GM18498 (cell line): ENCODE data around the gene PAPOLA.
"Not testable (repeated sequence)": the region's sequence is repeated elsewhere in the genome, so short reads cannot be mapped to it uniquely, and the experiment has no call there.

ENCODE experiments used
- ATAC-seq: cut with Tn5 transposase; IDR thresholded peaks from one replicate; pipeline ENCODE4 v1.9.1; 2021; ENCODE audit warnings: mild to moderate bottlenecking, moderate library complexity; ENCODE audit not compliant: unreplicated experiment

The PAPOLA gene

DNA sequence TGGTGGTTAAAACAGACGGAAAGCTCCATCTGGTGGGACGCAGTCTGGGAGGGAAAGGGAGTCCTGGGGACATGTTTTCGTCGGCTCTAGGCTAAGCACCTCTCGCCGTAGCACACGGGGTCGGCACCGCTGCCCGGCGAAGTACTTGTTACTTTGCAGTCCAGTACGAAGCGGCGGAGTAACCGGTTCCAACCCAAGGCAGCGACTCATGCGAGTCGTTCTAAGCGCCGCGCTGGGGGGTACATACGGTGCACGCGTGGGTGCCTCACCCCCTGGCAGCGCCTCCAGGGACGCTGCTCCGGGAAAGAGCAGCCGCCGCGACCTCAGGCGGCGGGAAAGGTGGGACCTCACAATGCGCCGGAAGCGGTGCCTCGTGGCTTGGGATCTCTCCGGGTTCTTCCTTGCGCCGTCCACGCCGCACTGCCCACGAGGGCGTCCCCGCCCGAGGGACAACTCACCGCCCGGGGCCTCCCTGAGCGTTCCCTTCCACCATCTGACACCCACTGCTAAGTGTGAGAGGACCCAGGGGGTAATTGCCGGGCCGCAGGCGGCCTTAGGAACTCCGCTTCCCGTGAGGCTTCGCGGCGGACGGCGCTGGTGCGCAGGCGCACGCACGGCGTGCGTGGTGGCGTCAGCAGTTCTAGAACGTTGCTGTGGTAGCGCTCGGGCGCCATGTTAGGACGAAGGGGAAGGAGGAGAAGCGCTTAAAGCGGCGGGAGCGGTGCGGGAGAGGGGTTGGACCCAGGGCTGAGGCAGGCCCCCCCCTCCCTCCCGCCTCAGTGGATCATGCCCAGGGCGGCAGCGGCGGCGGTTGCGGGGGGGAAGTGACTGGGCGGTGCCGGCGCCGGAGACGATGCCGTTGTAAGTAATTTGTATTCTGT lies at the start of gene PAPOLA:
Gene PAPOLA, plus strand, starts transcription at position 643 of the 881 bp plus-strand sequence. Its CDS starts 211 bp downstream, at position 854.
- ATAC-seq, result peak; percentile 85

GRCh38 chr14:96452684-96453083 lies 49.5 kb upstream of the PAPOLA start:
- ATAC-seq, result no peak

GRCh38 chr14:96455588-96455987 lies 46.6 kb upstream of the PAPOLA start:
- no peak for ATAC-seq

DNA sequence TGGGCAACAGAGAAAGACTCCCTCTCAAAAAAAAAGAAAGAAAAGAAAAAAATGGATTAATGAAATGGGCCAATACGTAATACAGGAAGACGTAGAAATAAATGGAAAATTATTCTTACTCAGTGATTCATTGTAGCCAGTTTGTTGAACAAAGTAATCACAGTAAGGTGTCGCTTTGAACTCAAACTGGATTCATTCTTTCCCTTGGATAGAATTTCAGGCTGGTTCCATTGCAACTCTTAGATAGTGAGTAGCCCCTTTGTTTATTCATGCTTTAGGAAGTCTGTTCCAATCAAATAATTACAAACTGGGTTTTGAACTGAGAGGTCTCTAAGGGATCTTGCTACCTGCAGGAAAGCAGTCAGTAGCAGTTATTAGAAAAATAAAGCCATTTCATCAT lies 42.3 kb upstream of the PAPOLA start:
- no peak for ATAC-seq

GRCh38 chr14:96461950-96462798 lies 40.0 kb upstream of the PAPOLA start:
- no peak for ATAC-seq

DNA sequence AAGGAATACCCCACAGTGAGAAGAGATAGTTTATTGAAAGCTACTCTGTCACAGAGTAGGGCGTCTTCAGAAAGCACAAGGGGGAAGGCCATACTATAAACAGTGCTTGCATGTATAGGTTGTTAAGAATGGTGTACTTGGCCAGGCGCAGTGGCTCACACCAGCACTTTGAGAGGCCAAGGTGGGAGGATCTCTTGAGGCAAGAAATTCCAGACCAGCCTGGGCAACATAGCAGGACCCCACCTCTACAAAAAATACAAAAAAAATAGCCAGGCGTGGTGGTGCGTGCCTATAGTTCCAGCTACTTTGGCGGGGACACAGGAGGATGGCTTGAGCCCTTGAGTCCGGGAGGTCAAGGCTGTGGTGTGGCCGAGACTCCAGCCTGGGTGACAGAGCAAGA lies 38.0 kb upstream of the PAPOLA start:
- ATAC-seq, result no peak

DNA sequence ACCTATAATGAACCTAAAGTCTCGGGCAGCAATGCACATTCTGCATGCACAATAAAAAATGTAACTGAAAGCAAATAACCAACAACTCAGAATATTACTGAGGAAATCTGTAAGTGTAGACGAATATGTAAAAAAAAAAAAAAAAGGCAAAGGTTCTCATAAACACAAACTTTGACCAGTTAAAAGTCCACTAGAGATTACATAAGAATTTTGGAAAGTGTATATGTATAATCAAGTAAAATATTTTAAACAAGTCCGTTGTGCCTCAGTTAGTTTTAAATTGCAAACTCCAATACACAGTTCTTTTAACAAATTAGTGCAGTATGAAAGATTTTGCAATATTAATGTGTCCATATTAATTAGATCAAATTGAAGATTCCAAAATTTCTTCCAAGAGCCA lies 35.3 kb upstream of the PAPOLA start:
- ATAC-seq, result no peak

GRCh38 chr14:96470331-96470730 lies 31.9 kb upstream of the PAPOLA start:
- ATAC-seq, result no peak

DNA sequence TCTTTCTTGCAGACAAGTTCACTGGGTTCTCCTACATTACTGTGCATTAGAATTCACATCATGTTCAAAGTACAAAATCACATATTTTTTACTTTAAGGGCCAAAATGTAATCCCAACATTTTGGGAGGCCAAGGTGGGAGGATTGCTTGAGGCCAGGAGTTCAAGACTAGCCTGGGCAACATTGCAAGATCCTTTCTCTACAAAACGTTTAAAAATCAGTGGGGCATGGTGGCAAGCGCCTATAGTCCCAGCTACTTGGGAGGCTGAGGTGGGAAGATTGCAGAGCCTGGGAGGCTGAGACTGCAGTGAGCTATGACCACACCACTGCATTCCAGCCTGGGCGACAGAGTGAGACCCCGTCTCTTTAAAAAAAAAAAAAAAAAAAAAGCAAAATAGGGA lies 31.2 kb upstream of the PAPOLA start:
- not testable (repeated sequence) for ATAC-seq

DNA sequence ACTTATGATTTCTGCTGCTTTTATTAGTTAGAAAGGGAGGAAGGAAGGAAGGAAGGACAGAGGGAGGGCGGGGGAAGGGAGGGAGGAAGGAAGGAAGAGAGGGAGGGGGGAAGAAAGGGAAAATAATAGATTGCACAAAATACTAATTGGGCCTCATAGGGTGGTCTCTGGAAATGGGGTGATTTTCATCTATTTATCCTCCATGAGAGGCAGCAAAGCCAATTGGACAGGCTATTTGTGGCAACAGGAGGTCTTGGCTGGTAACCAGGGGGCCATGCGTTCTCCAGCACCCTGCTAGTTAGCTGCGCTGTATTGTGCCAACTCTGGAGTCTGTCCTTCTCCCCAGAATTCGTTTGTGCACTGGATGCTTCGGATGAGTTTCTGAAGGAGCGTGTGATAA lies 24.1 kb upstream of the PAPOLA start:
- no peak for ATAC-seq

DNA sequence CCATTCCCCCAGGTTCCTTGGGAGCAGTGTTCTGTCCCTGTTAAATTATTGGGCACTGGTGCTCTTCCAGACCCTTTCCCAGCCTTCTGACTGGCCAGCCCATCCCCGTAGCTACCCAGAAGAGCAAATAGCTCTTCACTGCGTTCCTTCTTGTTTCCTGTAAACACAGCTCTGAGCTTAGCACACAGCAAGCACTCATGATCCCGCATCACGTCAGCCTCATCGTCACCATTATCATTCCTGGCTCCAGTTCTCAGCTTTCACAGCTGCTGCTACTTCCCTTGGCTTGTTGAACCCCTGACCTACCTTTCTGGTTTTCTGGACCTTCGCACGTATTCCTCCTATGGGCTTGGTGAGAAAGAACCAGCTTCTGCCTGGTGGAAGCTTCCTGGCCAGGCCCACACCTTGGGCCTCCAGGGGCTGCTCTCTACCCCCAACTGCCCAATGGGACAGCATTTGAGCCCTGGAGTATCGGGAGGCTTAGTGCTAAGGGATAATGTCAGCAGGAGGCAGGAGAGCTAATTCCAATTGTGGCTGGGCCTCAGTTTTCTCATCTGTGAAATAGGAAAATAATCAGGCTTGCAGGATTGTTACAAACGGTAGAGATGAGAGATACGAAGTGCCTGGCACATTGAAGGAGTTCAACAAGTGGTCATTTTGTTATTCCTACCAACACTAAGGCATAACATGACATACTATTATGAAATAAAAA lies 22.6 kb upstream of the PAPOLA start:
- no peak for ATAC-seq

DNA sequence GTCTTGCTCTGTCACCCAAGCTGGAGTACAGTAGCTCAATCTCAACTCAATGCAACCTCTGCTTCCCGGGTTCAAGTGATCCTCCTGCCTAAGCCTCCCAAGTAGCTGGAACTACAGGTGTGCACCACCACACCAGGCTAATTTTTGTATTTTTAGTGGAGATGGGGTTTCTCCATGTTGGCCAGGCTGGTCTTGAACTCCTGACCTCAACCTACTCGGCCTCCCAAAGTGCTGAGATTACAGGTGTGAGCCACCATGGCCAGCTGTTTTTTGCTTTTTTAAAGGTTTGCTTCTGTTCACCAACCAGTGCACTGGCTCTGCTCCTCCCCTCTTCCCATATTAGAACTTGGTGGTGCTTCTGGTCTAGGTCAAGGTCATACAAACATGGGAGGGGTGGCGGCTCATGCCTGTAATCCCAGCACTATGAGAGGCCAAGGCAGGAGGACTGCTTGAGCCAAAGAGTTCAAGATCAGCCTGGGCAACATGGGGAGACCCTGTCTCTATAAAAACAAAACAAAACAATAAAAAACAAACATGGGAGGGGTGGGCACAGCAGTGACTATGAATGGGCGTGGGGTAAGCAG lies 20.4 kb upstream of the PAPOLA start:
- ATAC-seq, result no peak

DNA sequence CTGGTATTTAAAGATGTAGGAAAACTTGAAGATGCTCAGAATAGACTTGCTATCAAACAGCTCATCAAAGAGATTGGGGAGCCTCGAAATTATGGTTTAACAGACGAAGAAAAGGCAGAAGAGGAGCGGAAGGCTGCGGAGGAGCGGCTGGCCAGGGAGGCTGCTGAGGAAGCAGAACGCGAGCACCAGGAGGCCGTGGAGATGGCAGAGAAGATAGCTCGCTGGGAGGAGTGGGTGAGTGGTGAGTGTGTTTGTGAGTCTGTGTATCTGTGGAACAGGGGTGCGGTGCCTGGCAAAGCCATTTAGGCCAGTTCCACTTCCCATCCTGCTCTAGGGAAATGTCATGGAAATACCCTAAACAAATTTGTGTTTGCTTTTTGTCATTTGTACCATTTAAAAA lies 19.2 kb upstream of the PAPOLA start:
- ATAC-seq, result no peak

- no peak for ATAC-seq
Measured at GRCh38 chr14:96484399-96484798, 17.8 kb upstream of the PAPOLA start.

DNA sequence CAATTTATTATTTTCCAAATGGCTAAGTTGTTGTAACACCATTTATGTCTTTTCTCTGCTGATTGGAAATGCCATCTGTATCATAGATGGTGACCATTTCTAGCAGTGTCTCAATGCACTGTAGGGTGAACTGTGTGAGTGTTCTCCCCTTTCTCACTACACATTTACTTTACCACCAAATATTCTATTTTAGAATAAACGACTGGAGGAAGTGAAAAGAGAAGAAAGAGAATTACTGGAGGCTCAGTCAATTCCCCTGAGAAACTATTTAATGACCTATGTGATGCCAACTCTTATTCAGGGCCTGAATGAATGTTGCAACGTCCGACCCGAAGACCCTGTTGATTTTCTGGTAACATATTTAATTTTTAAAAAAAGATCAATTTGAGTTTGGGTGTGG lies 15.5 kb upstream of the PAPOLA start:
- ATAC-seq, result peak; percentile 83

DNA sequence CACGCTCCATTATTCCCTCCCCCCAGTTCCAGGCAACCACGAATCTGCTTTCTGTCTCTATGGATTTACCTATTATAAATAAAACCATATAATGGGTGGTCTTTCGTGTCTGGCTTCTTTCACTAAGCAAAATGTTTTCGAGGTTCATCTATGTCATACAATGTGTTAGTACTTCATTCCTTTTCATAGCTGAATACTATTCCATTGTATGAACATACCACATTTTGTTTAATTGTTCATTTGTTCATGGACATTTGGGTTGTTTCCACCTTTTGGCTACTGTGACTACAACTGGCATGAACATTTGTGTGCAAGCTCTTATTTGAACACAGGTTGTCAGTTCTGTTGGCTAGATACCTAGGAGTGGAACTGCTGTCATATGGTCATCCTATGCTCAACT lies 12.9 kb upstream of the PAPOLA start:
- no peak for ATAC-seq

- no peak for ATAC-seq
Measured at GRCh38 chr14:96493178-96493577, 9.0 kb upstream of the PAPOLA start.

DNA sequence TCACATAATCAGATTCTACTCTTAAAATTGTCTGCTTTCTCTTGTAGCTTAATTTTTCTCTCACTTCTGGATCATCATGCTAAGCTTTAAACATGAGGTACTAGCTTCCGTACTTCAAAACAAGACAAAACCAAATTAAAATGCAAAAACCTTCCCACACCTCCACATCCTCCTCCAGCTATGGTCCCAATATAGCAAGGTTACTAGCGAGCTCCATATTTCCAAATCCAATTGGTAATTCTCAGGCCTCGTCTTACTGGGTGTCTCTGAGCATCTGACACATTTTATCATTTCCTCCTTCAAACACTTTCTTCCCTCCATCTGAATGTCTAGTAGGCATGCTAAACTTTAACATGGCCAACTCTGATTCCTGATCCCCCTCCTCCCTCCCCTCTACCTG lies 7.9 kb upstream of the PAPOLA start:
- no peak for ATAC-seq

DNA sequence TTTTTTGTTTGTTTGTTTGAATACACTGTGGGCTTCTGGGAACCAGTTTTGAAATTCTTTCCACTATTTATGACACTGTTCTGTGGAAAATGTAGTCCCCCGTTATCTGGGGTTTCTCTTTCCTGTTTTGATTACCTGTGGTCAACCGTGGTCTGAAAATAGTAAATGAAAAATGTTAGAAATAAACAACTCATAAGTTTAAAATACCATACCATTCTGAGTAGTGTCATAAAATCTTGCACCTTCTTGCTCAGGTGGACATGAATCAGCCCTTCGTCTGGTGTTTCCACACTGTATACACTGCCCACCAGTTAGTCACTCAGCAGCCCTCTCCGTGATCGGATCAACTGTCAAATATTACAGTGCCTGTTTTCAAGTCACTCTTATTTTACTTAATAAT lies 5.1 kb upstream of the PAPOLA start:
- peak; percentile 53 for ATAC-seq

- ATAC-seq, result no peak
Measured at GRCh38 chr14:96497586-96497985, 4.6 kb upstream of the PAPOLA start.

DNA sequence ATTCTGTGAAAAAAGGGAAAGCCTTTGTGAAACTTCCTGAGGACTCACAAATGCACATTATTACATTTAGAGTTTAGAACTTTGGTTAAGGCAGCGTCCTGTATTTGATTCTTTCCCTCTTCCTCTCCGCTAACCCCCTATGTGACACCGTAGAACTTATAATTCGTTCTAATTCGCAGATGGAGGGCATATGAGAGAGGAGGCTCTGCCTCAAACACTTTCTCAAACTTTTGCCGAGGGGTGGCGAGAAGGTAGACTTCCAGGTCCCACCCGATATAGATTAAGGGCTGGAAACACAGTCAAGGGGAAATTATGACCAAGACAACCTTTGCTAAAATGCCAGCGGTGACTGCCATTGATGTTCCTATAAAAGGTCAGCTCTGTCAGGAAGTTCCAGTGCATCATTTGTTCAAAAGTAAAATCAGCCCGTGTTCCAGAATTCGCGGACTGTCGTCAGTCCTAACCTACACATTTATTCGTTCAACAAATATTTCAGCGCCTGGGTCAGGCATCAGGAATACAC lies 904 bp upstream of the PAPOLA start:
- no peak for ATAC-seq
